Body of pancreas (tissue), 4 donors: Measurements from ENCODE around the gene INHA. TPM values are rescaled to one million over a fixed set of nuclear protein-coding genes. Genes with fewer than 3 reads are reported as not detected.
A peak's percentile ranks its signal among the peaks of the same experiment; 100 is the strongest.

ENCODE experiments used
- ATAC-seq: fragments of 150-250 bp; one replicate; pipeline ENCODE4 v1.9.1; 2016
- DNase-seq, 4 donors: peaks; one replicate each; pipeline ENCODE4 v3.0.0-alpha.2; 2019
- H3K27ac ChIP-seq, 4 donors: fragments of 200-600 bp; sonication (generic); 1 replicate in 3 of 4; 2 replicates in 1 of 4; pipeline versions ENCODE4 v1.5.1 to v1.6.1; 2016 to 2019; ENCODE audit warnings: mild to moderate bottlenecking in 1 of 4, mixed read lengths in 1 of 4, moderate library complexity in 1 of 4
- H3K27me3 ChIP-seq, 2 donors: fragments of 200-600 bp; sonication (generic); one replicate each; pipeline ENCODE4 v1.6.0; 2016; ENCODE audit warnings: mild to moderate bottlenecking in 1 of 2
- H3K36me3 ChIP-seq, 2 donors: fragments of 200-600 bp; sonication (generic); replicated peaks in 1 of 2; 2 replicates each; pipeline ENCODE4 v1.5.1; 2016; ENCODE audit warnings: low read depth in 2 of 2; ENCODE audit not compliant: insufficient read depth in 1 of 2
- H3K4me1 ChIP-seq: fragments of 200-600 bp; sonication (generic); one replicate; pipeline ENCODE4 v1.6.0; 2016
- H3K4me3 ChIP-seq, 2 donors: fragments of 200-600 bp; sonication (generic); 1 replicate in 1 of 2; 2 replicates in 1 of 2; pipeline ENCODE4 v1.5.1; 2016 to 2019
- H3K9me3 ChIP-seq, 3 donors: fragments of 200-600 bp; sonication (generic); 1 replicate in 2 of 3; 2 replicates in 1 of 3; pipeline ENCODE4 v1.5.1; 2016
- POLR2A ChIP-seq, 3 donors: fragments of 450-650 bp; IDR thresholded peaks; one replicate each; pipeline ENCODE4 v1.6.1; 2016; ENCODE audit warnings: antibody characterized with exemption in 3 of 3, mild to moderate bottlenecking in 2 of 3
- WGBS, 2 donors: methylation state at CpG; one replicate each; pipeline ENCODE4 v1.1.5; 2017; 5-methylcytosine and 5-hydroxymethylcytosine counted together
- intact Hi-C: fragments of 100-400 bp; cut with DNase I; formaldehyde crosslinking; loops from one replicate; pipeline ENCODE4 v1.15.1; 2023
- total RNA-seq, 2 donors: library from RNA; depleted of rRNA; stranded (reverse); fragments of >200 nt; gene quantifications; one replicate each; pipeline ENCODE4 v1.1.0, GENCODE V29; 2016
- TF ChIP-seq, protein P1 (sequence below), 7 experiments: fragments of 450-650 bp in 4 of 7; fragments of 200-600 bp in 3 of 7; sonication (generic) in 3 of 7; IDR thresholded peaks; one replicate each; pipeline ENCODE4 v1.5.1; 2016 to 2019; ENCODE audit warnings: antibody characterized with exemption in 7 of 7

INHA gene, protein sequence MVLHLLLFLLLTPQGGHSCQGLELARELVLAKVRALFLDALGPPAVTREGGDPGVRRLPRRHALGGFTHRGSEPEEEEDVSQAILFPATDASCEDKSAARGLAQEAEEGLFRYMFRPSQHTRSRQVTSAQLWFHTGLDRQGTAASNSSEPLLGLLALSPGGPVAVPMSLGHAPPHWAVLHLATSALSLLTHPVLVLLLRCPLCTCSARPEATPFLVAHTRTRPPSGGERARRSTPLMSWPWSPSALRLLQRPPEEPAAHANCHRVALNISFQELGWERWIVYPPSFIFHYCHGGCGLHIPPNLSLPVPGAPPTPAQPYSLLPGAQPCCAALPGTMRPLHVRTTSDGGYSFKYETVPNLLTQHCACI
- 1 to 10 TPM in 1 of 2 donors, under 1 TPM in 1; 0.66 to 1.6 TPM for total RNA-seq

DNA sequence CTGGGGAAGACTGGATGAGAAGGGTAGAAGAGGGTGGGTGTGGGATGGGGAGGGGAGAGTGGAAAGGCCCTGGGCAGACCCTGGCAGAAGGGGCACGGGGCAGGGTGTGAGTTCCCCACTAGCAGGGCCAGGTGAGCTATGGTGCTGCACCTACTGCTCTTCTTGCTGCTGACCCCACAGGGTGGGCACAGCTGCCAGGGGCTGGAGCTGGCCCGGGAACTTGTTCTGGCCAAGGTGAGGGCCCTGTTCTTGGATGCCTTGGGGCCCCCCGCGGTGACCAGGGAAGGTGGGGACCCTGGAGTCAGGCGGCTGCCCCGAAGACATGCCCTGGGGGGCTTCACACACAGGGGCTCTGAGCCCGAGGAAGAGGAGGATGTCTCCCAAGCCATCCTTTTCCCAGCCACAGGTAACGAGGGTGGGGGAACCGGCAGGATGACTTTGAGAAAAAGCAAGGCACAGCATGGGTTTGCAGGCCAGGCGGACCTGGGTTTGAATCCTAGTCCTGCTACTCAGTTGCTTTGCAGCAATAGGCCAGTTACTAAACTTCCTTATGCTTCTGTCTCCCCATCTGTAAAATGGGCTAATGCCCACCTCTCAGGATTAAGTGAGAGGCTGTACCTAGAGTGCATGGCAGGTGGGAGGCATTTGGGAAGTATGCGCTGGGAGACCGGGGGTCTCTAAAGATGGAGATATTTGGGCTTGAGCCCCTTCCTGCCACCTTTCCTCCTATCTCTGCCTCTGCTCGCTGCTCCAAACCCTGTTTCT lies at the start of gene INHA:
Gene INHA (plus strand): TSS at position 74 of the 765 bp plus-strand sequence. CDS start 65 bp downstream, at position 139.
- Histone ChIP-seq H3K4me1 (peaks cover 39% of the 10 kb centered on the region), H3K36me3 (no peaks in the 10 kb centered on the region), H3K27me3 (no peaks in the 10 kb centered on the region), H3K4me3 (peak within 1 kb of the TSS; percentile 39 to 56), H3K27ac (peak within 1 kb of the TSS; percentile 65 to 91 (median 86)), H3K9me3 (no peaks in the 10 kb centered on the region)
- intact Hi-C loops: no loop called here
- ATAC-seq (no peak), DNase-seq (no peak)
- WGBS, 2 donors: 77 to 78% methylated on average over 5 to 13 of the region's 13 CpGs
- TF ChIP-seq POLR2A (IDR thresholded peaks at IDR 0.05): no peak
- TF ChIP-seq, protein P1, sequence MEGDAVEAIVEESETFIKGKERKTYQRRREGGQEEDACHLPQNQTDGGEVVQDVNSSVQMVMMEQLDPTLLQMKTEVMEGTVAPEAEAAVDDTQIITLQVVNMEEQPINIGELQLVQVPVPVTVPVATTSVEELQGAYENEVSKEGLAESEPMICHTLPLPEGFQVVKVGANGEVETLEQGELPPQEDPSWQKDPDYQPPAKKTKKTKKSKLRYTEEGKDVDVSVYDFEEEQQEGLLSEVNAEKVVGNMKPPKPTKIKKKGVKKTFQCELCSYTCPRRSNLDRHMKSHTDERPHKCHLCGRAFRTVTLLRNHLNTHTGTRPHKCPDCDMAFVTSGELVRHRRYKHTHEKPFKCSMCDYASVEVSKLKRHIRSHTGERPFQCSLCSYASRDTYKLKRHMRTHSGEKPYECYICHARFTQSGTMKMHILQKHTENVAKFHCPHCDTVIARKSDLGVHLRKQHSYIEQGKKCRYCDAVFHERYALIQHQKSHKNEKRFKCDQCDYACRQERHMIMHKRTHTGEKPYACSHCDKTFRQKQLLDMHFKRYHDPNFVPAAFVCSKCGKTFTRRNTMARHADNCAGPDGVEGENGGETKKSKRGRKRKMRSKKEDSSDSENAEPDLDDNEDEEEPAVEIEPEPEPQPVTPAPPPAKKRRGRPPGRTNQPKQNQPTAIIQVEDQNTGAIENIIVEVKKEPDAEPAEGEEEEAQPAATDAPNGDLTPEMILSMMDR (IDR thresholded peaks at IDR 0.05): no peak

DNA sequence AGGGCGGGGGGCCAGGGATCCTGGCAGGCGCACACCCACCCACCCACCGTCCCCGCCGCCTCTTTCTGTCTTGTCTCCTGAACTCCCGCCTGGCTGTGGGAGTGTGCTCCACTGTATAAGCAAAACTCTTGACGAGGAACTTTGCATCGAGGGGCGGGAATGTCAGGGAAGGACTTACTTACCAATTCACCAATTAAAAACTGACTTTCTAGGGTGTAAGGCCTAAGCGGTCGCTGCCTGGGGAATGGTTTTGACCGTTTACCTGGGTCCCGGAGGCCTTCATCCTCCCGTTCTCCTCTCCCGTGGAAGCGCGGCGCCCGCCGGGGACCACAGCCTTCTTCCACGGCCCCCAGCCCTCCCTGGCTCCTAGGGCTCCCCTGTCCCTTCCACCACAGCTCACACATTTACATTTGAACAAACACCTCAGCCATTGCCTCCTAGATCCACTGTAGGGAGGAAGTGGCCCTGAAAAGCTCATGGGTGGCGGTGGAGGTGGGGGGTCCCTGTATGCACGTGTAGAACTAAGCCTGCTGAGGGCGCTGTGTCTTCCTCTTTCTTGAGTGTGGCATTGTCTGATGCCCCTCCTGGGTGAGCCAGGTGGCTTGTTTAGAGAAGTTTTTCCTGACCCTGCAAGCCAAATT lies 49.0 kb upstream of the INHA start:
- intact Hi-C loops: no loop called here
- H3K27ac ChIP-seq: no peak overlapping the region
- DNase-seq: no peak

DNA sequence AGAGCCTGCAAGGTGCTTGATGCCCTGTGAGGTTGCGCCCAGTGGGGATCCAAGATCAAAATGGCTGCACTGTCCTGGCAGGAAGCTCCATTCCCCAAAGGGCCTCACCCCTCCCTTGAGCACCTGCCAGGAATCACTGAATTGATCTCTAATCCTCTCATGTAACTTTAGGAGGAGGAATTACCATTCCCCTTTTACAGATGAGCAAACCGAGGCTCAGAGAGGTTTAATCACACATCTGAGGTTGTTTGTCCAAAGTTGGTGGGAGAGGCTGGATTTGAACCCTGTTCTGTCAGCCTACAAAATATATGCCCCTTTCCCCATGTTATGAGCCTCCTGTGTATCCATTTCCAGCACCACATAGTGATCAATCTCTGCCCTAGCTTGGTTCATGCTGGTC lies 47.3 kb upstream of the INHA start:
- intact Hi-C loops: loop anchor here (5.0 kb wide), 2 partner anchors 48 to 118 kb away; no protein-coding TSS in a partner anchor

More for the DNA sequence above, 49.0 kb upstream of the INHA start:
- Histone ChIP-seq H3K9me3 (no peaks in the 10 kb centered on the region), H3K27me3 (peaks cover 0 to 23% of the 10 kb centered on the region in 2 donors), H3K4me3 (no peak overlapping the region), H3K36me3 (no peaks in the 10 kb centered on the region), H3K4me1 (peaks cover 17% of the 10 kb centered on the region)
- no peak for TF ChIP-seq POLR2A (IDR thresholded peaks at IDR 0.05)
- TF ChIP-seq, protein P1 (IDR thresholded peaks at IDR 0.05): no peak
- 19 to 36% methylated on average over 22 to 23 of the region's 24 CpGs for WGBS, 2 donors
- ATAC-seq: no peak

DNA sequence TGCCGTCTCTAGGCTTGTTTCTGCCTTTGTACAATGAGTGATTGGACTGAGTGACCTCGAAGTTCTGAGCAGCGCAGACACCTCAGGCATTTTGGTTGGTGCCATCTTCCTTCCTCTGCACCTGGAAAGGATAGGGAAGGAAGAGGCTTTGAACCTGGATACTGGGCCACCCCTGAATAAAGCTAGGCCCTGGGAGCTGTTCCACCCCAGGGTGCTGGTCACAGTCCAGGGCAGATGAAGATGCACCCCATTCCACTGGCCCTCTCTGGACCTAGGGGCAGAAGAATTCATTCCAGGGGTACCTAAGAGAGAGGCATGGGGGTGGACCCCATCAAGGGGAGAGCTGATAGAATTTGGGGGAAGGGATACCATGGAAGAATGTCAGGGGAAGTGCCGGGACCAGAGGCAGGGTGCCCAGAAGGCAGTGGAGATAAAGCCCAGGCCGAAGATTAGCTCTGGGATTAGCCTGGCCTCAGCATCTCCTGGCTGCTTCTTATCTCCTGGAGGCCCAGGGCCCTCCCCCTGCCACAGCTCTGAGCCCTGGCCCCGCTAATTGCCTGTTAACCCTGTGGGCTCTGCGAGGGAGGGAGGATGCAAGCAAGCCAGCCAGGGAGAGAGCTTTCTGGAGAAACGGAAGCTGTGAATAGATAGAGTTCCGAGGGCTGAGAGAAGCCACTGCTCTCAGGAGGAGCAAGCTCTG lies 46.4 kb upstream of the INHA start:
- Histone ChIP-seq H3K9me3 (no peaks in the 10 kb centered on the region), H3K4me1 (peaks cover 23% of the 10 kb centered on the region), H3K27ac (no peak overlapping the region), H3K36me3 (no peaks in the 10 kb centered on the region), H3K27me3 (peaks cover 0 to 33% of the 10 kb centered on the region in 2 donors), H3K4me3 (no peak overlapping the region)
- TF ChIP-seq, protein P1 (IDR thresholded peaks at IDR 0.05): no peak
- no peak for TF ChIP-seq POLR2A (IDR thresholded peaks at IDR 0.05)
- DNase-seq (no peak), ATAC-seq (no peak)
- WGBS, 2 donors: 26 to 46% methylated on average over 6 to 9 of the region's 9 CpGs
- intact Hi-C loops: loop anchor here (5.0 kb wide), 2 partner anchors 48 to 118 kb away; no protein-coding TSS in a partner anchor

More for the DNA sequence above, 47.3 kb upstream of the INHA start:
- H3K27me3 ChIP-seq: peaks cover 0 to 31% of the 10 kb centered on the region in 2 donors
- ATAC-seq (no peak), DNase-seq (no peak)
- H3K4me3 ChIP-seq: no peak overlapping the region
- TF ChIP-seq, protein P1 (IDR thresholded peaks at IDR 0.05): no peak
- no peak for TF ChIP-seq POLR2A (IDR thresholded peaks at IDR 0.05)
- H3K36me3 ChIP-seq: no peaks in the 10 kb centered on the region
- H3K27ac ChIP-seq: no peak overlapping the region
- H3K9me3 ChIP-seq: no peaks in the 10 kb centered on the region
- H3K4me1 ChIP-seq: peaks cover 18% of the 10 kb centered on the region
- WGBS, 2 donors: 75 to 100% methylated on average over 2 of the region's 2 CpGs
